22Rv1 (cell line): ENCODE results near the gene TBCCD1.

Source experiments
- H3K27ac ChIP-seq: fragments of 450-650 bp; 2 replicates; pipeline ENCODE4 v1.5.1; 2017
- CTCF ChIP-seq: fragments of 450-650 bp; IDR thresholded peaks from 2 replicates; pipeline ENCODE4 v1.5.1; 2017; ENCODE audit warnings: mild to moderate bottlenecking
- ZFX ChIP-seq: fragments of 450-650 bp; IDR thresholded peaks from 2 replicates; pipeline ENCODE4 v1.6.1; 2017; ENCODE audit warnings: antibody characterized with exemption, borderline replicate concordance

TBCCD1 gene

GRCh38 chr3:186594591-186595113 is 27.5 kb upstream of the TBCCD1 start:
- TF ChIP-seq CTCF (no peak), ZFX (no peak)

GRCh38 chr3:186593862-186594261 is 26.7 kb upstream of the TBCCD1 start:
- TF ChIP-seq CTCF (no peak), ZFX (no peak)
- H3K27ac ChIP-seq, result no peak overlapping the region

More at GRCh38 chr3:186594591-186595113, 27.5 kb upstream of the TBCCD1 start:
- no peak overlapping the region for H3K27ac ChIP-seq

GRCh38 chr3:186592682-186593081 is 25.5 kb upstream of the TBCCD1 start:
- no peak overlapping the region for H3K27ac ChIP-seq

GRCh38 chr3:186590580-186591295 is 23.6 kb upstream of the TBCCD1 start:
- no peak for TF ChIP-seq CTCF
- TF ChIP-seq ZFX, result no peak
- no peak overlapping the region for H3K27ac ChIP-seq

More at GRCh38 chr3:186592682-186593081, 25.5 kb upstream of the TBCCD1 start:
- TF ChIP-seq ZFX (no peak), CTCF (no peak)

- TF ChIP-seq ZFX, result no peak
- no peak for TF ChIP-seq CTCF
- no peak overlapping the region for H3K27ac ChIP-seq
These were observed 22.9 kb upstream of the TBCCD1 start for GRCh38 chr3:186589856-186590579.

GRCh38 chr3:186589121-186589520 is 22.0 kb upstream of the TBCCD1 start:
- no peak overlapping the region for H3K27ac ChIP-seq
- no peak for TF ChIP-seq ZFX
- TF ChIP-seq CTCF, result peak; percentile 41; the same call in 1 of the 2 replicates

- H3K27ac ChIP-seq, result no peak overlapping the region
- no peak for TF ChIP-seq ZFX
- no peak for TF ChIP-seq CTCF
These were observed 21.5 kb upstream of the TBCCD1 start for GRCh38 chr3:186588632-186589031.
